Measurements from ENCODE around the gene CIB4.

GRCh38 chr2:26651470-26651771 is 10.3 kb upstream of the CIB4 start:
- TF ChIP-seq, protein P1, sequence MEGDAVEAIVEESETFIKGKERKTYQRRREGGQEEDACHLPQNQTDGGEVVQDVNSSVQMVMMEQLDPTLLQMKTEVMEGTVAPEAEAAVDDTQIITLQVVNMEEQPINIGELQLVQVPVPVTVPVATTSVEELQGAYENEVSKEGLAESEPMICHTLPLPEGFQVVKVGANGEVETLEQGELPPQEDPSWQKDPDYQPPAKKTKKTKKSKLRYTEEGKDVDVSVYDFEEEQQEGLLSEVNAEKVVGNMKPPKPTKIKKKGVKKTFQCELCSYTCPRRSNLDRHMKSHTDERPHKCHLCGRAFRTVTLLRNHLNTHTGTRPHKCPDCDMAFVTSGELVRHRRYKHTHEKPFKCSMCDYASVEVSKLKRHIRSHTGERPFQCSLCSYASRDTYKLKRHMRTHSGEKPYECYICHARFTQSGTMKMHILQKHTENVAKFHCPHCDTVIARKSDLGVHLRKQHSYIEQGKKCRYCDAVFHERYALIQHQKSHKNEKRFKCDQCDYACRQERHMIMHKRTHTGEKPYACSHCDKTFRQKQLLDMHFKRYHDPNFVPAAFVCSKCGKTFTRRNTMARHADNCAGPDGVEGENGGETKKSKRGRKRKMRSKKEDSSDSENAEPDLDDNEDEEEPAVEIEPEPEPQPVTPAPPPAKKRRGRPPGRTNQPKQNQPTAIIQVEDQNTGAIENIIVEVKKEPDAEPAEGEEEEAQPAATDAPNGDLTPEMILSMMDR (IDR thresholded peaks at IDR 0.05): no peak
- TF ChIP-seq EZH2 (IDR thresholded peaks at IDR 0.05; ENCODE audit: borderline replicate concordance, insufficient read depth, low read depth, low read length, poor library complexity, severe bottlenecking): no peak

Data from B cell (primary cell).